HL-60 (cell line): ENCODE measurements around the gene DAB2IP.

Source experiments
- DNase-seq, 2 experiments: peaks; one replicate each; pipeline ENCODE4 v3.0.0-alpha.2; 2010 to 2020; ENCODE audit warnings: low read depth in 1 of 2, low spot score in 1 of 2
- H3K27ac ChIP-seq: fragments of 250-450 bp; sonication (Bioruptor Pico); replicated peaks from 2 replicates; pipeline ENCODE4 v1.5.1; 2020; ENCODE audit warnings: mild to moderate bottlenecking, moderate library complexity
- H3K27me3 ChIP-seq: fragments of 250-450 bp; sonication (Bioruptor Pico); 2 replicates; pipeline ENCODE4 v1.5.1; 2021; ENCODE audit warnings: mild to moderate bottlenecking, moderate library complexity; ENCODE audit not compliant: insufficient read depth, poor library complexity, severe bottlenecking
- H3K4me3 ChIP-seq: replicated peaks from 2 replicates; pipeline ENCODE4 v1.5.1; 2011; ENCODE audit warnings: mild to moderate bottlenecking, control low read depth, low read length; ENCODE audit not compliant: insufficient read depth
- GABPA ChIP-seq: IDR thresholded peaks from 2 replicates; pipeline ENCODE4 v1.6.1; 2012; ENCODE audit warnings: low read depth
- POLR2AphosphoS5 ChIP-seq: IDR thresholded peaks from 2 replicates; pipeline ENCODE4 v1.6.1; 2012; ENCODE audit warnings: low read depth
- SPI1 ChIP-seq: IDR thresholded peaks from 2 replicates; pipeline ENCODE4 v1.6.1; 2012; ENCODE audit warnings: low read depth, mild to moderate bottlenecking, borderline replicate concordance
- TF ChIP-seq, protein P1 (sequence below): IDR thresholded peaks from 2 replicates; pipeline ENCODE4 v1.6.1; 2012; ENCODE audit warnings: low read depth; ENCODE audit not compliant: insufficient replicate concordance
- TF ChIP-seq, protein P2 (sequence below): IDR thresholded peaks from one replicate; pipeline ENCODE4 v1.5.1; 2011; ENCODE audit warnings: low read length, control low read depth, inconsistent platforms; ENCODE audit not compliant: insufficient read depth

Gene DAB2IP

DNA sequence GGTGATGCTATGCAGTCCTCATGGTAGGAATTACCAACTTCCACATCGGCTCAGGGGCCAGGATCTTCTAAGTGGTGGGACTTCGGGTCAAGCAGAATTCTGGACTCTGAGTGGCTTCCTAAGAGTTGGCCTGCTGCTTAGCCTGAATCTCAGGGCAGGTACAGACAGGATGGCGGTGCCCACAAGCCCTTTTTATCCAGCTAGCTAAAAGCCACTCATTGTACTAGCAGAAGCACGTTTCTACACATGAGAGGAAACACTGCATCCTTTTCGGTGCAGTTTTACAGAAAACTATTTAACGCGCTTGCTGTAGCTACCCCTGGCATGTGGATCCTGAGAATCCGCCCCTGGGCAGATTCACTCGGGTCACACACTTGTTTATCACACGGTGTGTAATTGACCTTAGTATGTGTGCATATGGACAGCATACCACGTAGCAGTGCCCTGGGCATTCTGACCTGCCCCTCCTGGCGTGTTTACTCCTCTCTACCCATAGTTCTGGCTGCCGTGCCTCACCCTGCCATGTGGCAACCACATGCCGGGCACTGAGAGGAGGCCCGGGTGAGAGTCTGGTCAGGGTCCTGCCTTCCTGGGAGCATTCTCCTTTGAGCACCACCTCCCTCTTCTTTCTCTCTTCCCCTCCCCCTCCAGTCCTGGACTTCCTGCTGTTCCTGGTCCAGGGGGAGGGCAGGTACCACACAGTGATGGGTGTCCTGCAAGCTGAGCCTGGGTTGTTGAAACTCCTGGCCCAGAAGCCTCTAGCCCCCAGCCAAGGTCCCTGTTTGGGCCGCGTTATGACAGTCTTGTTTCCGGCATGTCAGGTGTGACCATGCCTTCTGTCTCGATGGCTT, 65.9 kb downstream of the DAB2IP start:
- Histone ChIP-seq H3K27me3 (no peaks in the 10 kb centered on the region), H3K4me3 (no peak overlapping the region), H3K27ac (no peak overlapping the region)
- no peak for DNase-seq
- TF ChIP-seq POLR2AphosphoS5 (no peak), SPI1 (no peak), GABPA (no peak)
- TF ChIP-seq, protein P1, sequence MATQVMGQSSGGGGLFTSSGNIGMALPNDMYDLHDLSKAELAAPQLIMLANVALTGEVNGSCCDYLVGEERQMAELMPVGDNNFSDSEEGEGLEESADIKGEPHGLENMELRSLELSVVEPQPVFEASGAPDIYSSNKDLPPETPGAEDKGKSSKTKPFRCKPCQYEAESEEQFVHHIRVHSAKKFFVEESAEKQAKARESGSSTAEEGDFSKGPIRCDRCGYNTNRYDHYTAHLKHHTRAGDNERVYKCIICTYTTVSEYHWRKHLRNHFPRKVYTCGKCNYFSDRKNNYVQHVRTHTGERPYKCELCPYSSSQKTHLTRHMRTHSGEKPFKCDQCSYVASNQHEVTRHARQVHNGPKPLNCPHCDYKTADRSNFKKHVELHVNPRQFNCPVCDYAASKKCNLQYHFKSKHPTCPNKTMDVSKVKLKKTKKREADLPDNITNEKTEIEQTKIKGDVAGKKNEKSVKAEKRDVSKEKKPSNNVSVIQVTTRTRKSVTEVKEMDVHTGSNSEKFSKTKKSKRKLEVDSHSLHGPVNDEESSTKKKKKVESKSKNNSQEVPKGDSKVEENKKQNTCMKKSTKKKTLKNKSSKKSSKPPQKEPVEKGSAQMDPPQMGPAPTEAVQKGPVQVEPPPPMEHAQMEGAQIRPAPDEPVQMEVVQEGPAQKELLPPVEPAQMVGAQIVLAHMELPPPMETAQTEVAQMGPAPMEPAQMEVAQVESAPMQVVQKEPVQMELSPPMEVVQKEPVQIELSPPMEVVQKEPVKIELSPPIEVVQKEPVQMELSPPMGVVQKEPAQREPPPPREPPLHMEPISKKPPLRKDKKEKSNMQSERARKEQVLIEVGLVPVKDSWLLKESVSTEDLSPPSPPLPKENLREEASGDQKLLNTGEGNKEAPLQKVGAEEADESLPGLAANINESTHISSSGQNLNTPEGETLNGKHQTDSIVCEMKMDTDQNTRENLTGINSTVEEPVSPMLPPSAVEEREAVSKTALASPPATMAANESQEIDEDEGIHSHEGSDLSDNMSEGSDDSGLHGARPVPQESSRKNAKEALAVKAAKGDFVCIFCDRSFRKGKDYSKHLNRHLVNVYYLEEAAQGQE = no peak
- TF ChIP-seq, protein P2, sequence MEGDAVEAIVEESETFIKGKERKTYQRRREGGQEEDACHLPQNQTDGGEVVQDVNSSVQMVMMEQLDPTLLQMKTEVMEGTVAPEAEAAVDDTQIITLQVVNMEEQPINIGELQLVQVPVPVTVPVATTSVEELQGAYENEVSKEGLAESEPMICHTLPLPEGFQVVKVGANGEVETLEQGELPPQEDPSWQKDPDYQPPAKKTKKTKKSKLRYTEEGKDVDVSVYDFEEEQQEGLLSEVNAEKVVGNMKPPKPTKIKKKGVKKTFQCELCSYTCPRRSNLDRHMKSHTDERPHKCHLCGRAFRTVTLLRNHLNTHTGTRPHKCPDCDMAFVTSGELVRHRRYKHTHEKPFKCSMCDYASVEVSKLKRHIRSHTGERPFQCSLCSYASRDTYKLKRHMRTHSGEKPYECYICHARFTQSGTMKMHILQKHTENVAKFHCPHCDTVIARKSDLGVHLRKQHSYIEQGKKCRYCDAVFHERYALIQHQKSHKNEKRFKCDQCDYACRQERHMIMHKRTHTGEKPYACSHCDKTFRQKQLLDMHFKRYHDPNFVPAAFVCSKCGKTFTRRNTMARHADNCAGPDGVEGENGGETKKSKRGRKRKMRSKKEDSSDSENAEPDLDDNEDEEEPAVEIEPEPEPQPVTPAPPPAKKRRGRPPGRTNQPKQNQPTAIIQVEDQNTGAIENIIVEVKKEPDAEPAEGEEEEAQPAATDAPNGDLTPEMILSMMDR = no peak

DNA sequence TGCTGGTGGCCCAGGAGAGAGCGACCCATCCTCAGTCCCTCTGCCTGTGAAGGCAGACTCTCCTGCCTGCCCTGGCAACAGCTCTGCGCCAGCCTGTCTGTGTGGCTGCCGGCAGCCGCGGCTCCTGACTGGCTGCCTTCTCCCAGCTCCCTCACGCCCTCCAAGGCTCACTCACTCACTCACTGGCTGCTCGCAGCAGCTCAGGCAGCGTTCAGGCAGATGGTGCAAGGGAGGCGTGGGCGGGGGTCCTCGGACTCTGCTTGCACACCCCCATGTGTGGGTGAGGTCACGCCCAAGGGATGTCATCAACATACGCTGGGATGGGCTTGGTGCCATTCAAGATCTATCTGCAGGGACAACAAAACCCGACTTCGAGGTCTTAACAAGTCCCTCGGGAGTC, 66.7 kb downstream of the DAB2IP start:
- Histone ChIP-seq H3K4me3 (no peak overlapping the region), H3K27me3 (no peaks in the 10 kb centered on the region), H3K27ac (no peak overlapping the region)
- TF ChIP-seq, protein P2 = no peak
- no peak for TF ChIP-seq POLR2AphosphoS5
- TF ChIP-seq, protein P1 = no peak
- TF ChIP-seq GABPA = no peak
- no peak for TF ChIP-seq SPI1
- no peak for DNase-seq

- TF ChIP-seq POLR2AphosphoS5 (no peak), SPI1 (no peak), GABPA (no peak)
- TF ChIP-seq, protein P2 = no peak
- TF ChIP-seq, protein P1 = no peak
- no peak overlapping the region for H3K4me3 ChIP-seq
- no peak for DNase-seq
- H3K27ac ChIP-seq = no peak overlapping the region
- no peaks in the 10 kb centered on the region for H3K27me3 ChIP-seq
These were observed 67.1 kb downstream of the DAB2IP start for GRCh38 chr9:121718501-121718900.
